ENCODE results near the gene PRSS27.

Gene PRSS27

GRCh38 chr16:2663553-2664546, 56.2 kb downstream of the PRSS27 start:
- H3K27me3 Mint-ChIP-seq (ENCODE audit: low read depth, poor library complexity), result peaks cover 4% of the 10 kb centered on the region
- H3K9me3 Mint-ChIP-seq, result peaks cover 10% of the 10 kb centered on the region
- TF ChIP-seq CTCF (IDR thresholded peaks at IDR 0.05), result no peak
- peak; percentile 16 for DNase-seq
- peaks cover 16% of the 10 kb centered on the region for H3K36me3 Mint-ChIP-seq (ENCODE audit: low read depth)
- peak overlapping the region; percentile 89 for H3K27ac Mint-ChIP-seq
- H3K4me3 Mint-ChIP-seq, result peak overlapping the region; percentile 62
- peaks cover 84% of the 10 kb centered on the region for H3K4me1 Mint-ChIP-seq
